ENCODE results near the gene SIL1. TPM values are rescaled to one million over a fixed set of nuclear protein-coding genes. Genes with fewer than 3 reads are reported as not detected.
"Not testable (repeated sequence)": the region's sequence is repeated elsewhere in the genome, so short reads cannot be mapped to it uniquely, and the experiment has no call there.

The SIL1 gene
- total RNA-seq, 2 donors from 2014 or later: 17.2 to 20.2 TPM

DNA sequence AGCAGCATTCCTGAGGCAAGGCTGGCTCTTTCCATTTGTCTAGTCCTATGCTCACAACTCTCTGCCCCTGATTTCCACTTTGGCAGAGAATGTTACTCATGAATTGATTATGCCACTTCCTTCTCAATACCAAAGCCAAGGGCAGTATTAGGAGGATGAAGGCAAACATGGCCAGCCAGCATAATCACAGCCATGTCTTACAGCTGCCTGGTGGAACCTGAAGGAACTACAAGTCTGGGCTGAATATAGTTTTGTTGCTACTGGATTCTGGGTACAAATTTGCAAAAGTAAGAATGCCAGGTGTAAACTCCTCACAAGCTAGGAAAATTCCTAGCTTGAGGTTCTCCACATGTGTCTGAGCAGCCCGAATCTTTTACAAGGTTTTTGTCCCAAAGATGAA lies 4.2 kb downstream of the SIL1 start:
- TF ChIP-seq, protein P1, sequence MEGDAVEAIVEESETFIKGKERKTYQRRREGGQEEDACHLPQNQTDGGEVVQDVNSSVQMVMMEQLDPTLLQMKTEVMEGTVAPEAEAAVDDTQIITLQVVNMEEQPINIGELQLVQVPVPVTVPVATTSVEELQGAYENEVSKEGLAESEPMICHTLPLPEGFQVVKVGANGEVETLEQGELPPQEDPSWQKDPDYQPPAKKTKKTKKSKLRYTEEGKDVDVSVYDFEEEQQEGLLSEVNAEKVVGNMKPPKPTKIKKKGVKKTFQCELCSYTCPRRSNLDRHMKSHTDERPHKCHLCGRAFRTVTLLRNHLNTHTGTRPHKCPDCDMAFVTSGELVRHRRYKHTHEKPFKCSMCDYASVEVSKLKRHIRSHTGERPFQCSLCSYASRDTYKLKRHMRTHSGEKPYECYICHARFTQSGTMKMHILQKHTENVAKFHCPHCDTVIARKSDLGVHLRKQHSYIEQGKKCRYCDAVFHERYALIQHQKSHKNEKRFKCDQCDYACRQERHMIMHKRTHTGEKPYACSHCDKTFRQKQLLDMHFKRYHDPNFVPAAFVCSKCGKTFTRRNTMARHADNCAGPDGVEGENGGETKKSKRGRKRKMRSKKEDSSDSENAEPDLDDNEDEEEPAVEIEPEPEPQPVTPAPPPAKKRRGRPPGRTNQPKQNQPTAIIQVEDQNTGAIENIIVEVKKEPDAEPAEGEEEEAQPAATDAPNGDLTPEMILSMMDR (conservative IDR thresholded peaks at IDR 0.05): peak; percentile 69
- Mint-ChIP-seq H3K27ac (no peak overlapping the region), H3K36me3 (ENCODE audit: low read depth) (peaks cover 8% of the 10 kb centered on the region), H3K4me3 (no peak overlapping the region), H3K9me3 (no peaks in the 10 kb centered on the region), H3K27me3 (ENCODE audit: insufficient read depth) (no peaks in the 10 kb centered on the region), H3K4me1 (peaks cover 14% of the 10 kb centered on the region)
- H3K27ac ChIP-seq (ENCODE audit: low read depth, low read length): no peak overlapping the region
- peak; percentile 56 for DNase-seq
- no peaks in the 10 kb centered on the region for H3K27me3 ChIP-seq (ENCODE audit: control insufficient read depth, insufficient read depth, low read length, poor library complexity, severe bottlenecking)
- peaks cover 6% of the 10 kb centered on the region for H3K36me3 ChIP-seq (ENCODE audit: control insufficient read depth, insufficient read depth, low read length)
- WGBS, 2 experiments (ENCODE audit: insufficient coverage in 1 of 2, insufficient read length in 1 of 2): 84% methylated on average over 1 of the region's 1 CpG; no CpG with 5 or more reads in 1 of the 2 experiments
- H3K4me3 ChIP-seq (ENCODE audit: low read length): no peak overlapping the region
- H3K9me3 ChIP-seq (ENCODE audit: control insufficient read depth, low read length): no peaks in the 10 kb centered on the region
- no peak overlapping the region for H3K9ac ChIP-seq (ENCODE audit: extremely low read depth, low read length, poor library complexity, severe bottlenecking)
- H3K4me1 ChIP-seq (ENCODE audit: control insufficient read depth, insufficient read depth, low read length): no peaks in the 10 kb centered on the region

DNA sequence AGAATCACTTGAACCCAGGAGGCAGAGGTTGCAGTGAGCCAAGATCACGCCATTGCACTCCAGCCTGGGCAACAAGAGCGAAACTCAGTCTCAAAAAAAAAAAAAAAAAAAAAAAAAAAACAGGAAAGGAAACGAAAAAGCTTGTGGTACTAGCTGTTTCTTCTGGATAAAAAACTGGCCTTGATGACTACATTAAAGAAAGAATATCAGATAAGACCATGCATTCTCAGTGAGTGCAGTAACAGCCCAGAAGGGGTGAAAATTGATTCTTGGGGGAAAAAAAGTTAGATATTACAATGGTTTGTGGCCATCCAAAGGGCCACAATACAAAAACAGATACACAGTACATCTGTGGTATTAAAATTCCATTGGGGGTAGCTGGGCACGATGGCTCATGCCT lies 5.3 kb downstream of the SIL1 start:
- DNase-seq; H3K36me3 Mint-ChIP-seq (ENCODE audit: low read depth); H3K9me3 ChIP-seq (ENCODE audit: control insufficient read depth, low read length); H3K9ac ChIP-seq (ENCODE audit: extremely low read depth, low read length, poor library complexity, severe bottlenecking); H3K4me1 ChIP-seq (ENCODE audit: control insufficient read depth, insufficient read depth, low read length); H3K27me3 ChIP-seq (ENCODE audit: control insufficient read depth, insufficient read depth, low read length, poor library complexity, severe bottlenecking); H3K27me3 Mint-ChIP-seq (ENCODE audit: insufficient read depth); H3K4me3 Mint-ChIP-seq; H3K36me3 ChIP-seq (ENCODE audit: control insufficient read depth, insufficient read depth, low read length); H3K4me3 ChIP-seq (ENCODE audit: low read length); H3K27ac ChIP-seq (ENCODE audit: low read depth, low read length); H3K27ac Mint-ChIP-seq; H3K9me3 Mint-ChIP-seq: not testable (repeated sequence)
- WGBS, 2 experiments (ENCODE audit: insufficient coverage in 1 of 2, insufficient read length in 1 of 2): 92 to 97% methylated on average over 2 to 4 of the region's 4 CpGs
- H3K4me1 Mint-ChIP-seq: peaks cover 18% of the 10 kb centered on the region

DNA sequence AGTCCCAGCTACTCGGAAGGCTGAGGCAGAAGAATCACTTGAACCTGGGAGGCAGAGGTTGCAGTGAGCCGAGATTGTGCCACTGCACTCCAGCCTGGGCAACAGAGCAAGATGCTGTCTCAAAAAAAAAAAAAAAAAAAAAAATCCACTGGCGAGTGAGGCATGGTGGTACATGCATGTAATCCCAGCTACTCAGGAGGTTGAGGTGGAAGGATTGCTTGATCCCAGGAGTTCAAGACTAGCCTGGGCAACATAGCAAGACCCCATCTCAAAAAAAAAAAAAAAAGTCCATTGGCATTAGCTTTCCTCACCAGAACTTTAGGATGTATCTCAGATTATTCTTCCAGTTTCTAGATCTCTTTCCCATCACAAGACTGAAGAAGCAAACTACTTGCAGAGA lies 6.2 kb downstream of the SIL1 start:
- not testable (repeated sequence) for H3K4me3 Mint-ChIP-seq; H3K36me3 ChIP-seq (ENCODE audit: control insufficient read depth, insufficient read depth, low read length); H3K36me3 Mint-ChIP-seq (ENCODE audit: low read depth); H3K27ac ChIP-seq (ENCODE audit: low read depth, low read length); H3K9me3 Mint-ChIP-seq; H3K9me3 ChIP-seq (ENCODE audit: control insufficient read depth, low read length); H3K9ac ChIP-seq (ENCODE audit: extremely low read depth, low read length, poor library complexity, severe bottlenecking); DNase-seq; H3K27me3 Mint-ChIP-seq (ENCODE audit: insufficient read depth); H3K4me3 ChIP-seq (ENCODE audit: low read length); H3K4me1 ChIP-seq (ENCODE audit: control insufficient read depth, insufficient read depth, low read length); H3K27me3 ChIP-seq (ENCODE audit: control insufficient read depth, insufficient read depth, low read length, poor library complexity, severe bottlenecking); H3K27ac Mint-ChIP-seq
- H3K4me1 Mint-ChIP-seq: peaks cover 11% of the 10 kb centered on the region
- 92% methylated on average over 3 of the region's 3 CpGs; no CpG with 5 or more reads in 1 of the 2 experiments for WGBS, 2 experiments (ENCODE audit: insufficient coverage in 1 of 2, insufficient read length in 1 of 2)

DNA sequence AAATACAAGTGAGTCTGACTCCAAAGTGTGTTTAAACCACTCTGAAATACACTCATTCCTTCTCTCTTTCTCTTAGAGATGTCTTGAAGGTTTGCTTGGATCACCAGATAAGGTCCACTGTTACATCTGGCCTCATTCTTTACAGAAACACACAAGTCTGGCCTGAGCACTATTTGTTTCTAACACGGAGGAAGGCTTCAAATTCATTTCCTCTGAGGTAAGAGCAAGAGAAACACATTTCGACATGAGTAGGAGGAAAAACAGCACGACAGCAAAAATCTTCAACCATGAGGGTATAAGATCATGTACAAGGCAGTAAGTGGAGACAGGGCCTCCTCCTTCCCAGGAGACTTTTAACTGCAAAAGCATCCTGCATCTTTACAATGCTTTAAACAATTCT lies 8.0 kb downstream of the SIL1 start:
- no peak for DNase-seq
- TF ChIP-seq, protein P1 (conservative IDR thresholded peaks at IDR 0.05): no peak
- H3K36me3 ChIP-seq (ENCODE audit: control insufficient read depth, insufficient read depth, low read length): peaks cover 6% of the 10 kb centered on the region
- Mint-ChIP-seq H3K27me3 (ENCODE audit: insufficient read depth) (no peaks in the 10 kb centered on the region), H3K27ac (no peak overlapping the region), H3K36me3 (ENCODE audit: low read depth) (peaks cover 8% of the 10 kb centered on the region), H3K4me1 (peaks cover 22% of the 10 kb centered on the region), H3K4me3 (no peak overlapping the region), H3K9me3 (no peaks in the 10 kb centered on the region)
- WGBS, 2 experiments (ENCODE audit: insufficient coverage in 1 of 2, insufficient read length in 1 of 2): 81 to 88% methylated on average over 3 of the region's 3 CpGs
- H3K9ac ChIP-seq (ENCODE audit: extremely low read depth, low read length, poor library complexity, severe bottlenecking): no peak overlapping the region
- H3K27me3 ChIP-seq (ENCODE audit: control insufficient read depth, insufficient read depth, low read length, poor library complexity, severe bottlenecking): no peaks in the 10 kb centered on the region
- no peak overlapping the region for H3K4me3 ChIP-seq (ENCODE audit: low read length)
- no peaks in the 10 kb centered on the region for H3K4me1 ChIP-seq (ENCODE audit: control insufficient read depth, insufficient read depth, low read length)
- no peak overlapping the region for H3K27ac ChIP-seq (ENCODE audit: low read depth, low read length)
- no peaks in the 10 kb centered on the region for H3K9me3 ChIP-seq (ENCODE audit: control insufficient read depth, low read length)

All from endodermal cell (in vitro differentiated cells).